Pulmonary artery endothelial cell (primary cell): ENCODE results near the gene YARS1. TPM values are rescaled to one million over a fixed set of nuclear protein-coding genes. Genes with fewer than 3 reads are reported as not detected.

Source experiments
- DNase-seq: peaks from one replicate; pipeline ENCODE4 v3.0.0-alpha.2; 2011; ENCODE audit warnings: low read depth, low spot score
- total RNA-seq: library from RNA; depleted of rRNA; stranded (reverse); fragments of >200 nt; gene quantifications from 2 replicates; pipeline ENCODE4 v1.2.3, GENCODE V29; 2014

YARS1 gene
- total RNA-seq, 1 donor from 2014 or later, result 144 TPM

DNA sequence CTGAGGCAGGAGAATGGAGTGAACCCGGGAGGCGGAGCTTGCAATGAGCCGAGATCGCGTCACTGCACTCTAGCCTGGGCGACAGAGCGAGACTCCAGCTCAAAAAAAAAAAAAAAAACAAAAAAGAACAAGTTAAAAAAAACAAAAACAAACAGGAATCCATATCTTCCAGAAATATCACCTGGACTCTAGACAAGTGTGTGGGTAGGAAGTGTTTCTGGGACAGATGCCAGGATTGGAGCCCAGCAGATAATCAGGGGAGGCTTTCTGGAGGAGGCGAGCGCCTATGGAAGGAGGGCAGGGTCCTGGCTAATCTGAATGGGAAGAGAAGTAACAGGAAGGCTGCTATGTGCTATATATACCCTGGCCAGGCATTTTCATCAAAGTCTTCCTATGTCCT, 71.0 kb downstream of the YARS1 start:
- no peak for DNase-seq

DNA sequence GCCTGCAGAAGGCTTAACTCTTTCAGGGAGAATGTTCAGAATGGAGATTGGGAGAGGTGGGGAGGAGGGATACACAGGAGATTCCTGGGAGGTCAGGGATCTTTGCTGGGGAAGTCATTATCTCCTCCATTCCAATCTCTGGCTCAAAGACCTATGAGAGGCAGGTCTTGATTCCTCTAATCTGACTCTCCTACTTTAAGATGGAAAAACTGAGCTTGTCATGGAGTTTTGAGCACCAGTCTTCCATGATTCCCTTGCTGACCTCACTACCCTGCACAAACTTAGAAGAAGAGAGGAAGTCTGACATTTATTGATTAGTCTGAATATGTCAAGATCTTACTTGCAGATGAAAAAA, 73.1 kb downstream of the YARS1 start:
- no peak for DNase-seq

DNA sequence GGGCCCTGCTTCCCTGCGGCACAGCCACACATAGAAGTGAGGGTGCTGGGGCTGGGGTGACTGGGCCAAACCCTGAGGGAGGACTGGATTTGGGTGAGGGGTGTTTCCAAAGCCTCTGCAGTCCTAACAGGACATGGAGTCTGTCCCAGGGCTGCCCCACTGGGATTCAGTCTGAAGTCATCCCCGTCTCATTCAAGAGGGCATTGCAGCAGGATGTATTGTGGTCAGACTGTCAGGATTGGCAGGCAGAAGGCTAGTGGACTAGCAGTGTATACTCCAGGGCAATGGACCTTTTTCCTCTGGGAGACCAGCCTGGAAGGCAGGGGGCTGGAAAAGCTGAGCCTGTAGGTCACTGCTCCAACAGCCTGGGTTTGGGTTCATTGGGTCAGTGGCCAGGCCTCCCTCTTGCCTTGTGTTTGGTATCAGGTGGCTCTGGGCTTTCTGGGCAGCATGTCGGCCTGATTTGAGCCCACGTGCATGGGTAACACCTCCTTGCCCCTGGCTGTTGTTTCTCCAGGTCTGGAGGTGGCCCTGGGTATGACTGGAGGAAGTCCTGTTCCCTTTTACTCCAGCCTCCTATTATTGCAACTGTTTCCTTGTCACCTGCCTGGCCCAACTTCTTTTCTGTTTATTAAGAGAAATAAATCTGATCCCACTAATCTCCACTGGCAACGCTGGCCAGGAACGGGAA, 73.6 kb downstream of the YARS1 start:
- DNase-seq, result no peak

DNA sequence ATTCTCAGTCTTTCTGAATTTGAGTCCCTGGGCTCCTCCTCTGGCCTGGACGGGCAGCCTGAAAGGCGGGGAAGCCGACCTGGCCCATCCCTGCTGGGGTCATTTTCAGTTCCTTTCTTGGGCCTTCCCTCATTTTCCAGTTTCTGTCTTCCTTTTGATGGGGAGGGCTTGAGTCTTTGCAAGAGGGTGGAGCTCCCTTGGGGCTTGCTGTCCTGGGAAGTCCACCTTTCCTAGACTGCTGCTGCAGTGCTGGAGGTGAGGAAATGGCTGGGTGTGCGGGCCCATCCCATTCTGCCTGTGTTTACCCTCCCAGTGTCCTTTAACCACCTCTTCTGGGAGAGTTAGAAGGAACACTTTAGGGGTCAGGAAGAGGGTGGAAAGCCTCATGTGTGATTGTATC, 74.2 kb downstream of the YARS1 start:
- DNase-seq, result no peak

DNA sequence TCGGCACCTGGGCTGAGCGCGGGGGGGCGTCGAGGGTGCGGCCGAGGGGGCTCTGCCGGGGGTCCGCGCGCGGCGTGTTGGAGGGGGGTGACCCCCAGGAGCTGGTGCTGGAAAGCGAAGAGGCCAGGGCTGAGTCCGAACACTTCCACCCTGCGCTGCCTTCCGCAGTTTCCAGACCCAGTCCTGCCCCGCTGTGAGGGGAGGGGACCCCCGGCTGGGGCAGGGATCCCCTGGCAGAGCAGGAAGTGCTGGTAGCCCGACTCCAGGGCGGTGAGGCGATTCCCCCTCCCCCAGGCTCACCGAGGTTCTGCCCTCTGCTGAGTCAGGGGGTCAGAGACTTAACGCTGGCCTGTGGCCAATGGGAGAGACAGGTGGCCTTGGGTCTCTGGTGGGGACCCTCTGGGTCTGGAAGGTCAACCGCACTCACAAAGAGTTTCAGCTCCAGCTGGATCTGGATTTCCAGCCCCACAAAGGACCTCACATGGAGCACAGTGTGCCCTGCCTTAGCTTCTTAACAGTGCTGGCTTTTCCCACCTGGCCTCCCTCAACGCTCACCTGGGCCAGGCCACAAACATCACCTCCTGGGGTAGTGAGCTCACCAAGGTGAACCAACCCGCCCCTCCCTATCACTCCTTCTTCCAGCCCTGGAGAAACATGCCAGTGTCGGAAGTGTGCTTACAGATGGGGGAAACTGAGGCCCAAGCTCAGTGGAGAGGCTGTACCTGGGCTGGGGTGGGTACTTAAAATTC, 74.8 kb downstream of the YARS1 start:
- DNase-seq, result no peak

DNA sequence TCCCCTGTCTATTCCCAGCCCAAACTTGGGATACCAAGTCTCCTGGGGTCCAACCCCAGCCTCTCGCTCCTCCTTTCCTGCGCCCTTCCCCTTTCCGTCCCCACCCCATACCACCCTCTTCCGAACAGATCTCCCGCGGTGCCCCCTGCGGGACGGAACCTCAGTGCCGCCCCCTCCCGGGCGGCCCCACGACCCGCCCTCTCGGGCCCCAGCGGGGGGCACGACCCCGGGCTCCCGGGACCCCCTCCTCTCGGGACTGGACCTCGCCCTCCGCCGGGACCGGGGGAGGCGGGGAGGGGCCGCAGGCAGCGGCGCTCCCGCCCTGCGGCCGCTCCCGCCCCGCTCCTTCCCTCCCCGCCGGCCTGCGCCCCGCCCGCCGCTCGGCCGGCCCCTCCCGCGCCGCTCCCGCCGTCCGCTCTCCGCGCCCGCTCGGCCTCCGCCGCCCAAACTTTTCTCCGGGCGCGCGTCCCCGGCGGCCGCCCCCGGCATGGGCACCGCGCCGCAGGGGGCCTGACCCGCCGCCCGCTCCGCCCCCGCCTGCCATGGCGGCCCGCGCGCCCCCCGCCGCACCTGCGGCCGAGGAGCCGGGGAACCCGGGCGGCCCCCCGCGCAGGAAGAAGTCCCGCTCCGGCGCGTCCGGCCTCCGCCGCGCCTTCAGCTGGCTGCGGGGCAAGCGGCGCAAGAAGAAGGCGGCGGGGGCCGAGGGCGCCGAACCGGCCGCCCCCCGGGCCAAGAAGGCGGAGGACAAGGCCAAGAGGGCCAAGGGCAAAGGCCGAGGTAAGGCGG, 75.6 kb downstream of the YARS1 start:
- DNase-seq, result no peak

DNA sequence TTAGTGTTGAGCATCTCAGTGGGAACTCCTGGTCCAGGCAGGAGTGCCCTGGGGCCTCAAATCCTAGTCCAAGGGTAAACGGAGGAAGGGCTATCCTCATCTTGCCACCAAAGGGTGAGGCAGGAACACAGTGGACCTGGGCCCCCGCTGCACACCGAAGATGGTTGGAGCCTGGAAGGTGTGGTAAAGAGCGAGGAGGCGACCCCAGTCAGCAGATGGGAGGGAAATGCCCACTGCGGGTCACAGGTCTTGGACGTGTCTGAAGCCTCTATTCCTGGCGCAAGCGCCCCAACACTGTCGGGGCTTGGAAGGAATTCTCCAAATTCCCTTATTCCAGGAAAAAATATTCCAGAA, 76.1 kb downstream of the YARS1 start:
- DNase-seq, result no peak

DNA sequence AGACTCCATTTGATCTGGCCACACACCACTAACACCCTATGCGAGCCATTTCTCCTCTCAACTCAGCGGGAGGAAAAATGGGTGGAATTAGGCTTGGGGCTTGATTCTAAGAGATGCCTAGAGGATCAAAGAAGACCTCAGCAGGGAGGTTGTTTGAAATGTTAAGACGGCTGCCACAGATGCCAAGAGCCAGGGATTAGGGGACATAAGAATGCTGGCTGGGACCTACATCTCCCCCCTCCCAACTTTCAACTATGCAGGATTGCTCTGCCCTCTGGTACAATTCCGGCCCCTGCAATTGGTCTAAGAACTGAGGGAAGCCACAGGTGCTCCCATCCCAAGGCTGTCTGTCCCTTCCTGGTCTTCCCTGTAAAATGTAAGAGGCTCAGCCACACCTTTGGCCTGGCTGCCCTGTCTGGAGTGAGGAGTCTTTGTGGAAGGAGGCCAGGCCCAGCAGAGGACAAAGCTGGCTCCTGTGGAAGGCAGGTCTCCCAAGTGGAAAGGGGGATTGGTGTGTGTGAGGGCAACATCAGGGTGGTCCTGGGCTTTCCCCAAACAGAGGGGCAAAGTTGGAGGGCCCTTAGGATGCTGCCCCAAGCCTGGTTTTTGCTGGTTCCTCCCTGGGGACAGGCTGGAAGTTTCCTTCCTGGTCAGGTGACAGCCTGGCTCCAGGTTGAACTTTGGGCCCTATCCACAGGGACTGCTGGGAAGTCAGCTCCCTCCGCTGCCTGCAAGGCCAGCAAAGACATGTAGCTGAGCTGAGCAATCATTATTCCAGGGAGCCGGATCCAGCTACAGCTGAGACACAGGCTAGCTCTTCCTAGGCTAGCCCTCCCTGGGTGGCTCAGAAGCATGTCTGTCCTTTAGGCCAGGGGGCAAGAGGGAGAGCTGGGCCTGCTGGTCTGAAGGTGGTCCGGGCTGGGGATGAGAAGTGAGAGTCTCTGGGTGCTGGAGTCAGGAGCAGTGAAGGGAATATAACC, 80.1 kb downstream of the YARS1 start:
- no peak for DNase-seq

DNA sequence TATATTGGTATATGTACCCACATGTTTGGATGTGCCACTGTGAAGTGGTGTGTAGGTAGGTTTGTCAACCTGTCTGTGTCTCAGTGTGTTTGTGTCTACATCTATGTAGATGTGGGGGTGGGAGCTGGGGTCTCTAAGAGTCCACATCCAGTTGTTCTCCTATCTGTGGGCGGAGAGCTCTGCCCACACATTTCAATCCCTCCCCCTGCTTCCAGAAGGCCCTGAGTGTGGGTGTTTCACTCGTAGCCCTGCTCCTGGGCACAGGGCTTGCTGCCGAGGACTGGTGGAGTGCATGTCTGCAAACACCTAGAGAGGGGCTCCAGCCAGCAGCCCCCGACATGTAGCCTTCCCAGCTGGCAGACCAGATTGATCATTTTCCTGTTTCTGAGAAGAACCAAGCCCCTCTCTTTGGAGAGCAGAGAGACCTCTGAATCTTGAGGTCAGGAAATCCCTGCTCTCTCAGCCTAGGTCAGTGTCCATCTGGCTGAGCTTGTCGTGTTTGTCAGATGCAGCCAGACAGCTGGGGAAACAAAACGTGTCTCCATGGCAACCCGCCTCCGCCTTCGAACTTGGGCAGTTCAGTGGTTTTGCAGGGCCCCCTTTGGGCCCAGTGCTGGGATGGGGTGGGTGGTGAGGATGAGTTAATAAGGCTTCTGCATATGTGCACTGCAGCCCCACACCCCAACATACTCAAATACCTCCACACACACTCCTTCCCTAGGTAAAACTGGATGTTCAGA, 83.4 kb downstream of the YARS1 start:
- DNase-seq, result no peak

DNA sequence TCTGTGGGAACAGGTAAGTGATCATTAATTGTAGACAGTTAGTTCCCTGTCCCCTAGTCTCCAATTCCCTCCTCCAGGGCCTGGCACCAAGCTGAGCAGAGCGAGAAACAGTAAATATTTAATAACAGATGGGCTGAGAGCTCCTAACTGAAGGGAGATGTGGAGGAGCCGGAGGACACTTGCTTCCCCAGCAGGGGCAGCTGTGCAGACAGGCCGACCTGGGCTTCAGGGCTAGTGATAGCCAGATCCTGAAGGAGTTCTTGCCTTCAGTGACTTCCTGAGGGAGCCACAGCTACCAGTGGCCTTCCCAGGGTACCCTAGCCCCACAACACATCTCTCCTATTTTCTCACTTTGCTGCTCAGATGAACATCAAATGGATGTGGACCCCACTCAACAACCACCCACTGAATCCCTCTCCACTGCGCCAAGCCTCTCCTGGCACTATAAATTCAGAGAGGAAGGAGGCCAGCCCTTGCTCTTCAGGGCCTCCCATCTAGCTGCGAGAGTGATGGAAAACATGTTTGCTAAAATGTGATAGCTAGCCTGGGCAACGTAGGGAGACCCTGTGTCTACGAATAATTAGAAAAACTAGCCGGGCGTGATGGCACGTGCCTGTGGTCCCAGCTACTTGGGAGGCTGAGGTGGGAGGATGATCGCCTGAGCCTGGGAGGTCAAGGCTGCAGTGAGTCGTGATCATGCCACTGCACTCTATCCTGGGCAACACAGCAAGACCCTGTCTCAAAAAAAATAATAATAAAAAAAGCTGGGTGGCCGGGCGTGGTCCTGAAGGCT, 87.7 kb downstream of the YARS1 start:
- DNase-seq, result no peak

DNA sequence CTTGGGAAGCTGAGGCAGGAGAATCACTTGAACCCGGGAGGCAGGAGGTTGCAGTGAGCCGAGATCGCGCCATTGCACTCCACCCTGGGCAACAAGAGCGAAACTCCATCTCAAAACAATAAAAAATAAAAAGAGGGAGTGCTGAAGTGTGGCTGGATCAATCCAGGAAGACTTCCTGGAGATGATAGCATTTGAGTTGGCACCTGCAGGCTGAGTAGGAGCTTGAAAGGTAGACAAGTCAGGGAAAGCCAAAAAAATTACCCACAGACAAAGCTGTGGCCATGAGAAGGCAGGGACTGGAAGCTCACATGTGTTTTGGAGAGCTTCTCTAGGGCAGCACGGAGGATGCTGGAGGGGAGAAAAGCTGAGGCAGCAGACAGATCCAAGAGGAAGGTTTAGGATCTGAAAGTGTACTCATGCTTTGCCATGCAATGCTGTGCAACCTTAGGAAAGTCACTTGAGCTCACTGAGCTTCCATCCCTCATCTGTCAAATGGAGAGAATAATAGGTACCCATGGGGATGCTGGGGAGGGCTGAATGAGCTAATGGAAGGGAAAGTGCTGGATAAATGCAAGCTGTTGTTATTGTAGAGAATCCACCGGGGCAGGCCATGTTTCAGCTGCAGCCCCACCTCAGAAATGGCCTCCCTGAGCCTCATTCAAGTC, 88.6 kb downstream of the YARS1 start:
- no peak for DNase-seq

DNA sequence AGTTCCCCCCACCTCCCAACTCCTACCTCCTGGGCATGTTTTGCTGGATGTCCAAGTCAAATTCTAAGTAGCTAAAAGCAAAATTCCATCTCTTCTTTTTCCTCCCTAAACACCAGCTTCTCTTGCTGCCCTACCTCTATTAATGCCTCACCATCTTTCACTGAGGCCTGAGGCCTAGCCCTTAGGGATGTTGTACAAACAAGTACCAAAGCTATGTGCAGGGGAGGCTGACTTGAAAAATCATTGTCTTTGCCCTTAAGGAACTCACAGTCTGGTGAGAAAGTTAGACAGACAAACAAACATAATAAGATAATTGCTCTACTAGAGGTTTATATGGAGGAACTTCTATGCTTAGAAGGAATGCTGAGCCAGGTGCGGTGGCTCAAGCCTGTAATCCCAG, 89.3 kb downstream of the YARS1 start:
- no peak for DNase-seq

DNA sequence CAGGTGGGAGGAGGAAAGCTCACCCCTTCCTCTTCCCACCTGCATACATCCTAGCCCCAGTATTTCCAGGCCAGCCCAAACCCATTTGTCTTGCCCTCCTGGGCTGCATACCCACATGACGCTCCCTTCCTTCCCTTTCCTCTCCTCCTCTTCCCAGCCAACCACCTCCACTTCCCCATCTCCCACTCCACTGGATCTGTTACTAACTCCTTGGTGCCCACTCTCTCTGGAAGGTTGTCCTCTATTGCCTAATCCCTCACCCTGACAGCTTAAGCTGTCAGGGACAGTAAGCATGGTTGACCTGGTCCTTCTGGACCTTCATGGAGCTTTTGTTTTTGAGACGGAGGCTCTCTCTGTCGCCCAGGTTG, 91.6 kb downstream of the YARS1 start:
- DNase-seq, result no peak

Other genes with a start within 250 kb of the YARS1 start
- gene ZBTB8OS, start 166.8 kb downstream of the YARS1 start, total RNA-seq, result 32.1 and 52.7 TPM in 2 replicates
- 176 and 228 TPM in 2 replicates for gene RBBP4, start 166.2 kb downstream of the YARS1 start, total RNA-seq
- gene SYNC, start 114.6 kb downstream of the YARS1 start, total RNA-seq, result 11.8 and 12.1 TPM in 2 replicates
- 18.3 and 34.0 TPM in 2 replicates for gene S100PBP, start 295 bp upstream of the YARS1 start, total RNA-seq
- gene FNDC5, start 53.6 kb upstream of the YARS1 start, total RNA-seq, result 0.25 and 0.40 TPM in 2 replicates
- not detected in 2 replicates for gene HPCA, start 69.1 kb upstream of the YARS1 start, total RNA-seq
- gene TMEM54, start 84.0 kb upstream of the YARS1 start, total RNA-seq, result 53.0 and 53.6 TPM in 2 replicates
- 30.9 and 31.2 TPM in 2 replicates for gene RNF19B, start 147.5 kb upstream of the YARS1 start, total RNA-seq
- 102 and 132 TPM in 2 replicates for gene AK2, start 219.5 kb upstream of the YARS1 start, total RNA-seq